ENCODE data around the gene CELSR1.
A peak's percentile ranks its signal among the peaks of the same experiment; 100 is the strongest.

CELSR1 gene

DNA sequence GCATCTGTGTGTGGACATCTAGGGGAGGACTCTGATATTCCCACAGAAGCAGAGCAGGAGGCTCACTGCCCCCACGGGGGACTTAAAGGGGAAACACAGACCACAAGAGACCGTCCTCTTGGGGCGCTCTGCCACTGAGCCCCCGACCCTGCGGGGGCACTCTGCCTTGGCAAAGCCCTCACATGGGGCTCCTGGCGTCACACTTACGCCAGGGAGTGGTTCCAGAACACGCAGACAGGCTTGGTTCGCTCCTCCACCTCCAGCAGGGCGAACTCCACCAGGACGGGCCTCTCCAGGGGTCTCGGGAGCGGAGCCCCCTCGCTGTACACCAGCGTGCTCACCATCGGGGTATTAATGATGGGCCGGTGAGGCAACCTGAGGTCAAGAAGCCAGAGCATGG lies 156.8 kb downstream of the CELSR1 start:
- FAIRE-seq: no peak

DNA sequence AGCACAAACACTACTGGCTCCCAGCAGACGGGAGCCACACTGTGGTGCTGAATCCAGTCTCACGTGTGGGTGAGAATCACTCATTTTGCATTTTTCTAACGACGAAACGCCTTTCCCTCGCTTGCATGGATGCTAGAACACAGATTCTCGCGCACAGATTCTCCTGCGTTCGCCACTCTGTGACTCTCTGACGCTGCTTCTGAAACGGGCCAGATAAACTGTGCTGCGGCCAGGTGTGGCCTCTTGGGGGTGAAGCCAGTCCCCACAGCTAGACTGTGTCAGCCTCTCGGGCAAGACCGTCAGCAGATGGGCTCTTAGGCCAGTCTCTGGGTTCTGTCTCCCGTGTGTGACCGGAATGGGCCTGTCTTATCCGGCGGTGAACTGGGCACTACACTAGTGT lies 157.4 kb downstream of the CELSR1 start:
- FAIRE-seq (no peak), DNase-seq (ENCODE audit: low spot score) (no peak)

More for the DNA sequence above, 156.8 kb downstream of the CELSR1 start:
- no peak for DNase-seq (ENCODE audit: low spot score)

DNA sequence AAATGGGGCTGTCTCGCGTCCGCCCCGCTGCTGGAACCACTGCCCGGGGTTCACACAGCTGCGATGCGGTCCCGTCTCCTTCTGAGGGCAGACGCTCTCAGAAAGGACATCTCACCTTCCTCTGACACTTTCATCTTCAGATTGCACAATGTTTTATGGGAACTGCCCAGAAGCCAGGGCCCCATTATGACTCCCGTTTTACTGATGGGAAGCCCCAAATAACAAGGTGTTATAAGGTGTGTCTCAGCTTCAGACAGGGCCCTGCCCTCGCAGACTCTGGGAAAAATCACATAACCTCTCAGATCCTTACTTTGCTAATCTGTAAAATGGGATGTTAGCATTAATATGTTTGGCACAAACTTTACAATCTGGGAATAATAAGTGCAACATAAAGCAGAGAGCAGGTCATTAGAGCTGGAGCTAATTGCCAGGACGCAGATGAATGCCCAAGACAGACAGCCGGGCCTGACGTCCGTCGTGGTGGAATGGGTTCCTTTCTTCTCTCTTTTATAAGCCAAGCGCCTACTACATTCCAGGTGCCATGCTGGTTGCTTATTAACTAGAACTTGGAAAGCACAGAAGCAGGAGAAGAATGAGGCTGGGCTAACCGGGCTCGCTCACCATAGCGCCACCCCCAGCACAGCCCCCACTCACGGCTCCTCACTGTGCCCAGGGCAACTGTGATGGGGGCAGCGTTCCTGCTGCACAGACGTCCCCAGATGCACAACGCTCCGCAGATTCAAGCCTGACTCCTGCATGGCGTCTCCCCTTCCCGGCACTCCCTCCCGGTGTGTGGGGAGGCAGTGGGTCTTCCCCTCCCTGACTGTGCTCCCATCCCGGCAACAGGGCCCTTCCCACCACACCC lies 158.1 kb downstream of the CELSR1 start:
- DNase-seq (ENCODE audit: low spot score): peak; percentile 77

DNA sequence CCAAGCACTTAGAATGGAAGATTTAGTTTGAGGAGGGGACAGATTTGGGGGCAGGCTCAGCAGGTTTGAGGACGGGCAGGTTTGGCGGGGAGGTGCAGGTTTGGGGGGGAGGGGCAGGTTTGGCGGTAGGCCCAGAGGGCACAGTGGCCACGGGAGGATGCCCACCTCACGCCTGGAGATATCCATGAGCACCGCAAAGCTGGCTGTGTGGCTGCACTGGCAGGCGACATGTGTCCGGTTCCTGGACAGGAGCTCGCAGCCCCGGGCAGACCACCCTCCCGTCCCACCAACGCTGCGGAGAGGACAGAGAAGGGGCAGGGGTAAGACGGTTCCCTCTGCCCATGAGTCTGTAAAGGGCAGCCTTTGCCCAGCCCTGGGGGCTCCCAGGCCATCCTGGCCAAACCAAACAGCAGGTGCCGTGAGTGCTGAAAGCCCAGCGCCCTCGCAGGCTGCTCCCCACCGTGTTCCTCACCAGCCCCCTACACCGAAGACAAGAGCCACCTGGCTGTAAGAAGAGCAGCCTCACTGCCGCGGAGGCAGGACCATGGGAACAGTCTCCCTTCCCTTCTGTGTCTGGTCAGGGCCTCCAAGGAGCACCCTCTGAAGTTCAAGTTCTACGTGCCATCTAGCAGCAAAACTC lies 158.9 kb downstream of the CELSR1 start:
- no peak for FAIRE-seq

More for the DNA sequence above, 158.1 kb downstream of the CELSR1 start:
- FAIRE-seq: peak; percentile 77

DNA sequence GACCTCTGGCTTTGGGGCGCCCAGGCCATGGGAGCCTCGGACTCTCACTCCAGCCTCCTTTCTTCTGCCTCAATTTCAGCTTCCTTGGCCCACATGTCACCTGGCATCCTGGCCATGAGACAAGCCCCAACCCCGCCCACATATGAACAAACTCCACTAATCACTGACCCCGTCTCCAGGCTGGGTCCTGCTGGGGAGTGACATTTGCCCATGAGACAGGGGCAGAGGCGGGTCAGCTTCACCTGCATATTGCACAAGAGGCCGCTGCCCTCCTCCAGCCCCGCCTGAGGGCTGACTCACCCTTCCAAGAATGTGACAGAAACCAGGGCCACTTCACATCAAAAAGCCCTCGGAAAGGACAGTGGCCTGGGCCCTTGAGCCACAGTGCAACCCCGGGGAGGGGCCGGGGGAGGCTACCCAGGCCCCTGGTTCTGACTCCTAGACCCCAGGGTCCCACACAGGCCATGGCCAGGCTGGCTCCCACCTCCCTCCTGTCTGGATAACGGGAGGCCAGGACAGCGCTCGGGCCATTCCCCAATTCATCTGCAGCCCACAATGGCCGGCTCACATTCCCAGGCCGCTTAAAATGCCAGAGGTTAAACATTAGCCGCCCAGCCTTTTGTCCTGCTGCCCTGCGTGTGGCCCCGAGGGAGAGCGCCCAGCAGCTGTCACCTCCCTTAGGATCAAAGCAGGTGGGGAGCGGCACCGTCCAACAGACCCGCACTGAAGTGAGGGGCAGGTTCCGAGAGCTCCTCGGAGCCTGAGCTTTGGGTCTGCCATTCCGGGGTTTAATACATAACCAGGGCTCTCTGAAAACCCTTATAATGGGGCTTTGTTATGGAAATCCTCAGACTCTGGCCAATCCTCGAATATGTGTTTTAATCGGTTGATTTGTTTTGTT lies 159.6 kb downstream of the CELSR1 start:
- FAIRE-seq: peak; percentile 91
- peak; percentile 90 for DNase-seq (ENCODE audit: low spot score)

More for the DNA sequence above, 158.9 kb downstream of the CELSR1 start:
- DNase-seq (ENCODE audit: low spot score): no peak

DNA sequence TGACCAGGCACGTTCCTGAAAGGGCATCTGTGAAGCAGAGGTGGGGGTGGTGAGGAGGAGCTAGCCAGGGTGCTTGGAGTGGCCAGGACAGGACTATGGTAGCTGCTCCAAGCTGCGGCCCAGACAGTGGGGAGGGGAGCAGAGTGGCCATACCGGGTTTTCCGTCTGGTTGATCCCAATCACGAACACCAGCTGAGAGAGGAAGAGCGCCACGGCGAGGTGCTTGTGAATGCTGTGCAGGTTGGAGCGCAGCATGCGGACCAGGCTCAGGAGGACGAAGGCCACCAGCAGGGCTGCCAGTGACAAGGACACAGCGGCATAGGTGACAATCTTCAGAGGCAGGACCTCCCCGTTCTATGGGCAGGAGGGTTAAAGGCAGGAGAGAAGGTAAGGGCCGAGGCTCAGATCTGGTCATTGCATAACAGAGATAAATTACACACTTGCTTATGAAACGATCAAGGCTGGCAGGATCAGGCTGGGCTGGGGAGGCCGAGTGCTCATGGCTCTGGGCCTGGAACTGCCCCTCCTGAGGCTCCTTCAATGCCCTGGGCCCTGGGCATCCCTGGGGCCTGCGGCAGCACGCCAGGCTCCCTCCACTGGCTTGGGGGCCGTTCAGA lies 160.4 kb downstream of the CELSR1 start:
- FAIRE-seq (no peak), DNase-seq (ENCODE audit: low spot score) (no peak)

DNA sequence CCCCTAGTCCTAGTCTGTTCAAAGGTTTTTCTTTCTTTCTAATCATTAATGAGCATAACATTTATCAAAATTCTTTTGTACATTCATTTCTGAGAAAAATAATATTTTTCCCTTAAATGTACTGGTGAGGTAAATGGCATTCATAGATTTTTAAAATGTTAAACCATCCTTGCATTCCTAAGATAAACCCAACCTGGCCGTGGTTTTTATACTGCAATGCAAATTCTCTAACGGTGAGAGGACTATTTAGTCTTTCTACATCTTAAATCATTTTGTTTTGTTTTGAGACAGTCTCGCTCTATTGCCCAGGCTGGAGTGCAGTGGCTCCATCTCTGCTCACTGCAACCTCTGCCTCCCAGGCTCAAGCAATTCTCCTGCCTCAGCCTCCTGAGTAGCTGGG lies 161.3 kb downstream of the CELSR1 start:
- peak; percentile 31 for FAIRE-seq
- no peak for DNase-seq (ENCODE audit: low spot score)

DNA sequence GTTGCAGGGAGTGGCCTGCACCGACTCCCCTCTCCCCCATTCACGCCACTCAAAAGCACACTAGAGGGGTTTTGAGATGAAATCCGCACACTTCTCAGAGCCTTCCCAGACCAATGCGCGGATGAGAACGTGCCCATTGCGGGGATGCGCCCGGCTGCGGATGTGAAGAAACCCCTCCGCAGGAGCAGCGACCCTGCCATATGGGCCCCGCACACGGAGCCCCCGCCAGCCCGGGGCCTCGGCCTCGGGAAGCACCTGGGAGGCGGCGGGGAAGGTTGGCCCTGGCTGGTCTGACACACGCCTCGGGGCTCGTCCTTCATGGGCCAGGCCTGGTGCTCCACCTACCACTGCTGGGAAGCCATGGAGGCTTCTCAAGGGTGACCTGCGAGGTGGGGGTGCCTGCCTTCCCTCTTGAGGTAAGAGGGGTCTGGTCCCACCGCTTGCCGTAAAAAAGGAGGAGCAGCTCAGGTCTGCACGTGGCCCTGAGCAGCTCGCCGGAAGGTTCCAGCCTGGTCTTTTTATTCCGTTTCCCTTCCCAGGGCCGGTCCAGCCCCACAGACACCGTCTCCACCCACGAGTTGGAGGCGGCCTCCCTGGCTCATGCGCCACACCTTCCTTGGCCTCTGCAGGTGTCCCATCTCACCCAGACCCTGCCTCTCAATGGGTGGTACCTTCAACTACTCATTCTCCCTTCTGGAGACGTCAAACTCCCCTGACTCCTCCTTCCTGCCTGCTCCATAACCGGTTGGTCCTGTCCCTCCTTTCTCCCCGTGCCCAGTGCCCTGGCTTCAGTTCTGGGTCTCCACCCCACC lies 162.6 kb downstream of the CELSR1 start:
- DNase-seq (ENCODE audit: low spot score) (no peak), FAIRE-seq (no peak)

DNA sequence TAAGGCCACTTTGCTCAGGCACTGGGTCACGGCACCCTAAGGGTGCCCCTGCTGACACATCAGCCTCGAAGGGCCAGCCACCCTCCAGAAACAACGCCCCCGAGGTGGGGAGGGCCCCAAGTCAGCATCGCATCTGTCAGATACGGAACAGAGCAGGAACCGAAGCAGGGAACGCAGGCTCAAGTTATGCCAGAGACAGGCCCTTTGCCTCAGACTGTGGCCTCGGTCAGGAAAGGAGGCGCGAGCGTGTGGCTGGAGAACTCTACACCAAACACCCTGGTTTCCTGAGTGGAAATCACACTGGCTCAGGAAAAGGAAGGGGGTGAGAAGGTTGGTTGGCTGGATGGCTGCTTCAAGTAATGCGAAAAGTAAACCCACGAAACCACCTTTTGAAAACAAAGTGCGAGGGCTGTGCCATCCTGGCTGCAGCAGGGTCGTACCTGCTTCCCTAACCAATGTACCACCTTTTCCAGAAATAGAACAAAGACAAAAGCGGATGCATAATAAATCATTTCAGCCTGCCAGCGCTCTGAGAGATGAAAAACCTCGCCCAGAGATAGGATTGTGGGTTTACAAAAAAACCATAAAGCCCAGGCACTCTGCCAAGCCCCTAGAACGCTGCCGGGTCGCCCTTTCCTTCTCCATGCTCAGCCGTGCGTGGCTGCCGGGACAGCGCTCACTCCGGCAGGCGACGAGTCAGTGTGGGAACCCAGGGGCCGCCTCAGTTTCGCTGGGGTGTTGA lies 163.3 kb downstream of the CELSR1 start:
- peak; percentile 90 for DNase-seq (ENCODE audit: low spot score)
- FAIRE-seq: peak; percentile 93

DNA sequence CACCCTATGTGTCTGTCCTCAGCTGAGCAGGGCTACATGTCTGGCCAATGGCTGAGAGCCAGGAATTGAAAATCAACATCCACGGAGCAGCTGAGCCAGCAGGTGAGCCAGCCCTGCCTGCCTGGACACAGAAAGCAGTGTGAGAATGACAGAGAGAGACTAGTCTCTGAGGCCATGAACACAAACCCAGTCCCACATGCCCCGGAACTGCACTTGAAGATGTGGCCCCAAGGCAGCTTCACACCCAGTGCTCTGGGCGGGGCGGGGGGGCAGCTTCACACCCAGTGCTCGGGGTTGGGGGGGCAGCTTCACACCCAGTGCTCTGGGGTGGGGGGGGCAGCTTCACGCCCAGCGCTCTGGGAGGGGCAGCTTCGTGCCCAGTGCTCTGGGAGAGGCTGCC lies 164.3 kb downstream of the CELSR1 start:
- FAIRE-seq: no peak
- no peak for DNase-seq (ENCODE audit: low spot score)

DNA sequence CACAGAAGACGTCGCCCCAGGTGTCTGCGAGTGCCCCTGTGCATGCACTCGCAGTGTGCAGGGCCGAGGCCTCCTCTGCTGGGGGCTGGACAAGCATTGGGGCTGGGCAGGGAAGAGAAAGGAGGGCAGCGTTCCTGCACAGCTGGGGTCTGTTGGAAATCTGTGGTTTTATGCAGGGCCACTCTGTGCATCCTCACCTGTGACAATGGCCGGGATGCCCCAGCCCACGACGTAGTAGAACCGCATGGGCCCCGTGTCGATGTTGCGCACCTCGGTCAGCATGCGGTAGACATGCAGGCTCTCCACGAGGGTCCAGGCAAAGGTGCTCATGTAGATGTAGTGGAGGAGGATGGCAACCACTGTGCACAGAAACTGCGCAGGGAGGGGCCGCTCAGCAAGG lies 164.7 kb downstream of the CELSR1 start:
- DNase-seq (ENCODE audit: low spot score) (no peak), FAIRE-seq (no peak)

DNA sequence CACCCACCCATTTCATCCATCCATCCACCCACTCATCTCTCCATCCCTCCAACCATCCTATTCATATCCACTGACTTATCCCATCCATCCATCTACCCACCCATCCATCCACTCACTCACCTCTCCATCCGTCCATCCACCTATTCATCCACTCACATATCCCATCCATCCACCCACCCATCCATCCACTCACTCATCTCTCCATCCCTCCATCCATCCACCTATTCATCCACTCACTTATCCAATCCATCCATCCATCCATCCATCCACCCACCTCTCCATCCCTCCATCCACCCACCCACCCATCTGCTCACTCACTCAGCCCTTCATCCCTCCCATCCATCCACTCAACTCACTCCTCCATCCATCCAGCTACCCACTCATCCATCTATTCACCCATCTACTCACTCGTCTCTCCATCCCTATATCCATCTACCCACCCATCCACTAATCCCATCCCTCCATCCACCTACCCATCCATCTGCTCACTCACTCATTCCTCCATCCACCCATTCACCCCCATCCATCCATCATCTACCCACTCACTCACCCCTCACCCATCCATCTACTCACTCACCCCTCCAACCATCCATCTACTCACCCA lies 165.7 kb downstream of the CELSR1 start:
- FAIRE-seq: no peak
- DNase-seq (ENCODE audit: low spot score): no peak

DNA sequence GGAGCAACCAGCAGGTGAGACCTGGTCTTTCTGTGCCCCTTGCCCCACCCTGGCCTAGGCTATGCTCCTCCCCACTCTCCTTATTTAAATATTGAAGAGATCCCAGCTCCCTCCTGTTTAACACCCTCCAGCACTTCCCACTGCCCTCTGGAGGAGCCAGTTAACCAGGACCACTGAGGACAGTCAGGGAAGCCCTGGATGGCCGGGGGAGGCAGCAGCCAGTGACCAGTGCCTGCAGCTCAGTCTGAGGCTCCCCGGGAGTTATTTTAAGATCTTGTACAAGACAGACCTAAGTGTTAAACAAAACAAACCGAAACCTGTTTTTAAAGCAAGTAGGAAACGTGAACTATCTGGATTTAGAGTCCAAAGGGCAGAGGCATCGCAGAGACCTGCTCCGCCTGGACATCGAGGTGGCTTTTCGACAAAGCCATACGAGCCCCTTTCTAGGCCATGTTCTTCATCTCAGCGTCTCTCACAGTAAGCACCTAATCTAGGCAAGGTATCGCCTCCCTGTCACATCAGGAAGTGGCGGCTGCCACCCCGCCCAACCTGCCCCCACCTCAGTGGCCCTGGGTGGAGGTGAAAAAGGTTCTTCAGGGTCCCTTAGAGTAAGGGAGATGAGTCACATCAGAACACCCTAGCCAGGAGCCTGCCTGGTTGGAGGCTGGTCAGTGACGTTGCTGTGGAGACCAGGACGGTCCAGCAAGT lies 166.7 kb downstream of the CELSR1 start:
- FAIRE-seq: no peak
- no peak for DNase-seq (ENCODE audit: low spot score)

DNA sequence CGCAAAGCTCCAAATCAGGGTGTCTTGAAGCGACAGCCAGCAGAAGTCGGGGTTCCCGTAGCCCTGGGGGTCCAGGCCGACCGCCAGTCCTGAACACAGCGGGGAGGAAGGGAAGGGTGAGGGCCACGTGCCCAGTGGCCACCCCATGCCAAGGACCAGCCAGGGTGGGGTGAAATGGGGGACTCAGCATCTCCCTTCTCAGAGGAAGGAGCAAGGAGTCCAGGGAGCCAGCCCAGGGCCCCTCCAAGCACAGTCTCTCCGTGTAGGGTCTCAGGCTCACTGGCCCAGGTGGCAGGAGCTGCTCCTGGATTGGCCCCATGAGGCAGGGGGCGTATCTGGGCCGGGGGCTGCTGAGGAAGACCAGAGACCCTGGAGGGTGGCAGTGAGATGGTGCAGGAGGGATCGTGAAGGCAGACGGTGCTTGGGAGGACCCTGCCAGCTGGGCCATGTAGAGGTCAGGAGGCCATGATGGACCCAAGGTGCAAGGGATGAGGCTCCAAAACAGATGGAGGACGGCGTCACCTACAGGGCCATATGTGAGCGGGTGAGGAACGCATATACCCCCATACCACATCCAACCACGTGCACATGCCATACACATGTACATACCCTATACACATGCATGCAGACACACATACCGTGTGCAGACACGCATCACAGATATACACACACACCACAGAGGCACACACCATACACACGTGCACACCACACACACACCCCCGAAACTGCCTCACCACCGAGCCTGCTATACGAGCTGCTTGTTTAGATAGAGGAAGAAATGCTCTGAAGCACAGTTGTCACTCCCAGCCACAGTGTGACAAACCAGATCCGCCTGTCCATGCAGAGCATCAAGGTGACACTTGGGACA lies 167.5 kb downstream of the CELSR1 start:
- FAIRE-seq: no peak
- no peak for DNase-seq (ENCODE audit: low spot score)

DNA sequence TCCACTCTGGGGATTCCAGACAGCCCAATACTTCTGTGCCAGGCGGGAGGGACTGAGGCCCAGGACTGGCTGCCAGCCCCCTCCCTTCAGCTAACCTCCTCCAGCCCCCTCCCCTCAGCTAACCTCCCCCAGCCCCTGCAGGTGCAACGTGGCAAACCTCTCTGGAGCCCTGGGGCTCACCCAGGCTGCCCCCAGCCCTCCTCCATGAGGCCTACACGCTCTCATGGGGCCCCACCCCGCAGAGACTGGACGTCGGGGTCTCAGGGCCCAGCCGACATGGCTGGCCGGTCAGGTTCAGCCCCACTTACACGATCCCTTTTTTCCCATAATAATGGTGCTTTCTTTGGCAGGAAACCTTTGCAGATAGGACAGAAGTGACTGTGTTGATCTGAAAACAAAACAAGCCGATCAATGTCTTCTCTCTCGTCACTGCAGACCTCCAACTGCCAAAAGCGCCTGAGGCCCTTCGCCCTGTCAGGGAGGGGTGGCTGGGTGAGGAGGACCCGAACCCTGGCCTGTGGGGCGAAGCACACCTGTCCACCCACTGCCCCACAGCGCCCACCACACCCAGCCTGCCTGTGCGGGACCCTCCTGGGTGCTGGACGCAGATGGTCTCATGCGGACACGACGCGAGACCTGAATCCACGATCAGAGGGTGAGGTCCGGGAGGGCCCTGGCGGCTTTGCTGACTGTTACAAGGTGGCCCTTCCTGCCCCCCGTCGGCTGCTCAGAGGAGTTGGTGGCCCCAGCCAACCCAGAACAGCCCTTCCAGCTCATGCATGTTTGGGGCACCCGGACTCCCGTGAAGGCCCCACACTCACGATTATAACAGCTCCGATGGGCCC lies 168.3 kb downstream of the CELSR1 start:
- FAIRE-seq (no peak), DNase-seq (ENCODE audit: low spot score) (no peak)

DNA sequence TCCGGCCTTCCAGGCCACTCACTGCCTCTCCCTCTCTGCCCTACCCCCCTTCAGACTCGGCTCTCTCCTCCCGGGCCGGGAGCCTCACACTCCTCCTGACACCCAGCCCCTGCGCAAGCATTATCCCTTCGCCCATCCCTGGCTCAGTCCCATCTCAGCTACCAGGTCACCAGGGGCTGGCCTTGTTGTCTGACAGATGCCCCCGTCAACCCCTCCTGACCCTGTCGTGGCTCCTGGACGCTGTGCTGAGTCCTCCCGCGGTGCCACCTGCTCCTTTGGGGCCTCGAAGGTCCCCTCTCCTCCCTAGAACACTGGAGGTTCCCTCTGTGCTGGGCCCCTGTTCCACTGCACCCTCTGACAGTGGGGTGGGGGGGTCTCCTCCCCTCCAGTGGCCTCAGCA lies 169.0 kb downstream of the CELSR1 start:
- no peak for FAIRE-seq
- DNase-seq (ENCODE audit: low spot score): no peak

DNA sequence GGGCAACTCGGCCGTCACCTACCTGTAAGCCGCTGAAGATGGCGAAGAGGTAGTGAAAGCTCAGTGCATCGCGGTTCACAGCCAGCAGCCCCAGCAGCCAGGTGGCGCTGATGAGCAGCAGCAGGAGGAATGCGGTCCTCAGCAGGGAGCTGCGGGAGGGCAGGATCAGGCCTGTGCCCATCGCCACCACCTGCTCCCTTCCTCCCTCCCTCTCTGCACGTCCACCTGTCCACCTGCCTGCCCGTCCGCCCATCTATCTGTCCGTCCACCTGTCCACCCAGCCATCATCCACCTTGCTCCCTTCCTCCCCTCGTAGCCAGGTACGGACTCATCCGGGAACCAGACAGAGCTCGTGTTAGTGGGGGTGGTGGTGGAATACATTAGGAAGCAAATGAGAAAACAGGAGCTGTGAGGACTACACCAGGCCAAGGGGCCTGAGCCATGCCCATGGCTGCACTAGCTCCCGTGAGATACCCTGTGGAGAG lies 169.7 kb downstream of the CELSR1 start:
- peak; percentile 18 for DNase-seq (ENCODE audit: low spot score)
- FAIRE-seq: no peak
